Stimulated activated CD4-positive, alpha-beta T cell treated with anti-CD3 and anti-CD28 coated beads, TNF-alpha, amount 100 ng/mL, for 48 hours (primary cell): Measurements from ENCODE around the gene SLC6A6.
"Not testable (repeated sequence)": the region's sequence is repeated elsewhere in the genome, so short reads cannot be mapped to it uniquely, and the experiment has no call there.

Source experiments
- DNase-seq, 3 donors: peaks; one replicate each; pipeline ENCODE4 v3.0.0-alpha.2; 2020; ENCODE audit warnings: low read depth in 3 of 3

Gene SLC6A6

DNA sequence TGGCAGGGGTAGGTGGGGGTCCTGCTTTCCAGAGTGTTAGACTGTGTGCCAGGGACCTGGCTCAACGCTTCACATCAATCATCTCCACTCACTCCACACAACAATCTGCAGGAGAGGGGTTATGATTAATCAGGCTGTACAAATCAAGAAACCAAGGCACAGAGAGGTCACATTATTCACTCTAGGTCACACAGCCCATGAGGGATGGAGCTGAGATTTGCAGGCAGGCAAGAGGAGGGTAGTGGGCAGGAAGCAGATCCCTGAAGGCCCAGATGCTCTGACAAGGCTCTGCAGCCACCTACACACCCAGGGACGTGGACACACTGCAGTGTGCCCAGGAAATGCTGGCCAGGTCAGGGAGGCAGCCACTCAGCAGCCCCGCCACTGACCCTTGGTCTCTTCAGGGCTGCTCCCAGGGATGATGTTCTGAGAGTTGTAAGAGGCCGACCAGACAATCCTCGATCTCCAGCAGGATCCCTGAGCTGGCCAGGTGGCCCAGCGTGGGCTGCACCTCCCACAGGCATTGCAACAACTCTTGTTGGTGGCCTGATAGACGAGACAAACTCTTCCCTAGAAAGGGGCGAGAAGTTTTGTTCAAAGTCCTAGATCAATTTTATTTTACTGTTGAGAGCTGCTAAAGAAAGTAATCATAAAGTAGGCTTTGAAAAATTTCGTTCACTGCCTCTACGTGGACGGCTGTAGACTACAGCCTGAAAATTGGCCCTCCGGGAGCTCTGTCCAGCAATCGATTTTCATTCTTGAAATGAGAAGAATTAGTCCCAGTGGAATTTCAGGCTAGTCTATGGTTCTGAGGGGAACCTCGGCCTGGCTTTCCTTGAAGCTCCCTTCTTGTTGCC is 4.2 kb upstream of the SLC6A6 start:
- no peak for DNase-seq

DNA sequence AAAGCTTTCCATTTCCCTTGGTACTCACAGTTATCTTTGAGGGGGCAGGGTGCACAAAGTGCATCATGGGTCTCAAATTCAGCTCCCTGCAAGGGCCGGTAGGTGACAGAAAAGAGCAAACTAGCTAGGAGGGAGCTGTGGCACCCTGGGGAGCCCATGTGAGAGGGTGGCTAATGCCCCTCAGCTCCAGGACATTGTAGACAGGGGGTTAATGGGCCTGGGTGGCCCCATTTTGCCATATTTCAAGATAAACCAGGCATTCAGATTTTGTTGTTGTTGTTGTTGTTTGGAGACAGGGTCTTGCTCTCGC is 3.7 kb upstream of the SLC6A6 start:
- DNase-seq: no peak

DNA sequence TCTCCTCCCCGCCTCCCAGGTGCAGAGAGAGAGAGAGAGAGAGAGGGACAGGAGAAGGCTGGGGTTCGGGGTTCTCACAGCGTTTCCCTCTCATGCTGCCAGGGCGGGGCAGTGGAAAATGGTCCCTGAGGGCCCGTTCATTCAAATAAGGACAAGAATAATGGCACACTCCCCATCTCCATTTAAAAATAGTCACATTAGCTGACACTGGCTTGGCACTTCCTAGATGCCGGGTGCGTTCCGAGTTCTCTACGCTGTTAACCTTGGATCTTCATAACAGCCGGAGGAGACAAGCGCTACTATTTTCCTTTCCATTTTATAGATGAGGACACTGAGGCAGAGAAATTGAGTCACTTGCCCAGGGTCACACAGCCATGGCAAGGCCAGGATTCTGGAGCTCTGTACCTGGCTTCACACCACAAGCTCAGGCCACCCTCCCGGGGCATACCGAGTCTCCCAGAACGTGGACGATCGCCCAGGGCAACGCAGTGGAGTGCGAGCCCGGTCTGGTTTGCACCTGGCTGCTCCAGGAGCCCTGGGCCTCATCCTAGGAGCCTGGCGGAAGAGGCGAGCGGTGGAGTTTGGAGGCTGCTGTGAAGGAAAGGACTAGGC is 608 bp upstream of the SLC6A6 start:
- no peak for DNase-seq

- DNase-seq: no peak
These were observed 1.3 kb downstream of the SLC6A6 start for GRCh38 chr3:14403619-14404155.

DNA sequence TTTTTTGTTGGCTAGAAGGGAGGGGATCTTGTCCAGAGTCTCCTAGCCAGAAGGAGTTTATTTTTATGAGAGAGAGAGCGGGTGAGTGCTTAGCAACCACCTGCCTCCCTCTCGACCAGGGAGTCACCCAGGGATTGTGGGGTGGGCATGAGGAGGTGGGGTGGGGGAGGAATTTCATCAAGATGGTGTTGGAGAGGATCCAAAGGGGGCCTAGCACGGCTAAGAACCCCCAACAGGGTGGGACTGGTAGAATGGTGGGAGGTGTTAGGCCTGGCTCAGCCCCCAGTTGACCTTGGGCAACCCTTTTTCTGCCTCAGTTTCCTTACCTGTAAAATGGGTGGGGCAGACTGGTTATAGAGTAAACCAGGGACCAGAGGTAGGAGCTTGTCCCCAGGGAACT is 1.8 kb downstream of the SLC6A6 start:
- DNase-seq: no peak

GRCh38 chr3:14404631-14405359 is 2.4 kb downstream of the SLC6A6 start:
- DNase-seq: no peak

GRCh38 chr3:14405360-14406238 is 3.2 kb downstream of the SLC6A6 start:
- DNase-seq: no peak

- DNase-seq: no peak
These were observed 3.9 kb downstream of the SLC6A6 start for GRCh38 chr3:14406336-14406735.

DNA sequence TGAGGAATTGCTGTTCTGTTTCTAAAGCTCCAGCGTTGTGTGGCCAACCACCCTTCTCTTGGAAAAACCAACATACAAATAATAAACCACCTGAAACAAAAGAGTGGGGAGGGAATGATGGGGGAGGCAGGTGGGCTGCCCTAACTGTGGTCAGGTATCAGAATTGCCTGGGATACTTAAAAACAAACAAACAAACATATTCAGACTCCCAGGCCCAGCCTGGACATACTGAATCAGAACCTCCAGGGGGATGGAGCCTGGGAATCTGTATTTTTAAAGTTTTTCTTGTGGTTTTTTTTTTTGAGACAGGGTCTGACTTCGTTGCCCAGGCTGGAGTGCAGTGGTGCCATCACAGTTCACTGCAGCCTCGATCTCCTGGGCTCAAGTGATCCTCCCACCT is 4.4 kb downstream of the SLC6A6 start:
- no peak for DNase-seq

- no peak for DNase-seq
These were observed 4.8 kb downstream of the SLC6A6 start for GRCh38 chr3:14407203-14407602.

DNA sequence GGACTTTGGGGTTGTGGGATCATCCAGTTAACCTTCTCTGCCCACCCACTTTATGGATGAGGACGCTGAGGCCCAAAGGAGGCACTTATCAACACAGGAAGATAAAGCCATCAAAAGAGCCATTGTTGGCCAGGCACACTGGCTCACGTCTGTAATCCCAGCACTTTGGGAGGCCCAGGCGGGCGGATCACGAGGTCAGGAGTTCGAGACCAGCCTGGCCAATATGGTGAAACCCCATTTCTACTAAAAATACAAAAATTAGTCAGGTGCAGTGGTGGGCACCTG is 7.3 kb downstream of the SLC6A6 start:
- DNase-seq: not testable (repeated sequence)

- no peak for DNase-seq
These were observed 7.7 kb downstream of the SLC6A6 start for GRCh38 chr3:14410106-14410502.

- DNase-seq: peak in 1 of 3 donors; percentile 27
These were observed 8.2 kb downstream of the SLC6A6 start for GRCh38 chr3:14410503-14411165.

DNA sequence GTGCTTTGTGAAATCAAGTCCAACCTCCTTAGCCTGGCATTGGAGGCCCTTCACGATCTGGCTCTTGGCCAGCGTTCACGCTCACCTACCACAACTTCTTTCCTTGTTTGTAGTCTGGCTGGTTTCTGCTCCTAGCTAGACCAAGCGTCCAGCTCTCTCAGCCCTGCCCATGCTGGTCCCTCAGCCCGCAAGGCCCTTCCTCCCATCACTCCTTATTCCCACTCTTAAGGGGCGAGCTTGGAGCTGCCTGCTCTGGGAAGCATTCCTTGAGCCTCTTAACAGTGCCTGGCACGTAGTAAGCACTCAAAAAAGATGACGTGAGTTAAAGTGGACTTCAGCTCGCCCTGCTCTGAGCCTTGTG is 8.7 kb downstream of the SLC6A6 start:
- no peak for DNase-seq

DNA sequence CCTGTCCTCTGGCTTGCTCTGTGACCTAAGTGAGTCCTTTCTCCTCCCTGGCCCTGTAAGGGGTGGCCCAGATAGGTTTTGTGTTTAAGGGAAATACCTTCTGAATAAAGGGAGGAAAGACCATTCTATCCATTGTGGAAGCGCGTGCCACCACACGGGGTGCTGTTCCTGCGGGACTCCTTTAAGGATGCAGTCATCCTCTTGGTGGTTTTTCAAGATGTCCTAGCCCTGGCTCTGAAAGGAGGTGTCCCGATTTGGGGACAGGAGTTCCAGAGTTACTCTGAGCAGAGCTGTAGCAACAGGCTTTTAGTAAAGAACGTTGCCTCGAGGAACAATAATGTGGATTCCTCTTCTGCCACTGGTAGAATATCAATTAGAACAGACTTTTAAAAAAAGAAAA is 9.6 kb downstream of the SLC6A6 start:
- no peak for DNase-seq

DNA sequence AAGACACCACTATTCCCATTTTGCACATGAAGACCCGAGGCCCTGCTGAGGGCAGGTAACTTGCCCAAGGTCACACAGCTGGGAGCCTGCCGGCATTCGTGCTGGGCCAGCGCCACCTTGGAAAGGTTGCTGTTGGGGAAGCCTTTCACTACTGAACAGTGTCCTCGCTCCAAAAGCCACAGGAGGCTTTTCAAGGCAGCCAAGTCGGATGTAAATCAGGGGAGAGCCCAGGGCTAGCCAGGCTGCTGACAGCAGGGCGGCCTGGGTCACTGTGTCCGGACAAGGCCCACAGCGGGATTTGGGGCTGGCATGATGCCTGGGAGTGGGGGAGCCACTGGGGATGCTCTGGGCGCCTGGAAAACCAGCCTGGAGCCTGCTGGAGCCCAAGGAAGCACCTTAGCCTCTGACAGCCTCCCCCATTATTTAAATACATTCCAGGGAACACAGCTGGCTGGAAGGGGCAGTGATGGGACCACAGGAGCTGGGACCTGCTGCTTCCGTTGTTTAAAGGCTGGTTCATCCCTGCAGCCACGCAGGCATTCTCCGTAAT is 10.5 kb downstream of the SLC6A6 start:
- no peak for DNase-seq

- no peak for DNase-seq
These were observed 11.1 kb downstream of the SLC6A6 start for GRCh38 chr3:14413381-14414071.

- DNase-seq: no peak
These were observed 12.5 kb downstream of the SLC6A6 start for GRCh38 chr3:14414846-14415464.

DNA sequence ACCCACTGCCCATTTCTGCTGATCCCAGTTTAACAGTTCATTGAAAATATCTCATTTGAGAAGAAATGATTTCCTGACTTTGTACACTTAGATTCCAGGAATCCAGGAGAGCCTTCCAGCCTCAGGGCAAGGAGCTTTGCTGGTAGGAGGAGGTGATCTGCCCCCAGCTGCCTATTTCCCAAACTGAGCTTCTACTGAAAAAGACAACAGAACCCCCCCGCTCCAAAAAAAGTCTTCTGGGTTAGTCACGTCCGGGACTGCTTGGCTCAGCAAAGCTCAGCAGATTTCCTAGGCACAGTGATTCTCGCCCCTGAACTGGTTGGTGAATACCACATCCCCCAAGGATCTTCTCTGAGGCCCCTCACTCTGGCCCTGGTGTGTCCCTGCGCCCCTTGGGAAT is 13.1 kb downstream of the SLC6A6 start:
- DNase-seq: no peak

GRCh38 chr3:14416453-14416852 is 14.0 kb downstream of the SLC6A6 start:
- DNase-seq: no peak
